Stimulated activated CD8-positive, alpha-beta memory T cell treated with anti-CD3 and anti-CD28 coated beads, Interleukin-12 subunit alpha, Interleukin-12 subunit beta, amount 100 ng/mL, for 24 hours (primary cell): Measurements from ENCODE around the gene GABRR3.

Experiments used
- DNase-seq: peaks from one replicate; pipeline ENCODE4 v3.0.0-alpha.2; 2020; ENCODE audit errors: extremely low read depth

GABRR3 gene

GRCh38 chr3:97990624-97991292 lies 44.4 kb downstream of the GABRR3 start:
- DNase-seq: no peak

- DNase-seq: no peak
Observed at GRCh38 chr3:97988784-97989568, 46.1 kb downstream of the GABRR3 start.

GRCh38 chr3:97987306-97987705 lies 47.8 kb downstream of the GABRR3 start:
- no peak for DNase-seq

GRCh38 chr3:97983933-97984491 lies 51.1 kb downstream of the GABRR3 start:
- DNase-seq: no peak

- DNase-seq: no peak
Observed at GRCh38 chr3:97981886-97982285, 53.2 kb downstream of the GABRR3 start.

GRCh38 chr3:97979610-97980009 lies 55.5 kb downstream of the GABRR3 start:
- DNase-seq: no peak

GRCh38 chr3:97975466-97975865 lies 59.6 kb downstream of the GABRR3 start:
- no peak for DNase-seq

- no peak for DNase-seq
Observed at GRCh38 chr3:97974996-97975395, 60.1 kb downstream of the GABRR3 start.

- DNase-seq: no peak
Observed at GRCh38 chr3:97972976-97973375, 62.1 kb downstream of the GABRR3 start.

- peak; percentile 51 for DNase-seq
Observed at GRCh38 chr3:97971679-97972567, 63.2 kb downstream of the GABRR3 start, which contains the start of gene RIOX2. Gene RIOX2 (minus strand): TSS chr3:97972431. CDS start chr3:97967593, 4,838 bp downstream.

GRCh38 chr3:97970956-97971620 lies 64.0 kb downstream of the GABRR3 start:
- DNase-seq: no peak

GRCh38 chr3:97970156-97970555 lies 65.0 kb downstream of the GABRR3 start:
- no peak for DNase-seq

GRCh38 chr3:97969541-97969940 lies 65.6 kb downstream of the GABRR3 start:
- no peak for DNase-seq

GRCh38 chr3:97968376-97968775 lies 66.7 kb downstream of the GABRR3 start:
- DNase-seq: no peak

- no peak for DNase-seq
Observed at GRCh38 chr3:97967966-97968365, 67.1 kb downstream of the GABRR3 start.

- DNase-seq: no peak
Observed at GRCh38 chr3:97960993-97961766, 73.9 kb downstream of the GABRR3 start.

- DNase-seq: no peak
Observed at GRCh38 chr3:97960551-97960950, 74.6 kb downstream of the GABRR3 start.

GRCh38 chr3:97959872-97960271 lies 75.2 kb downstream of the GABRR3 start:
- DNase-seq: no peak

GRCh38 chr3:97958796-97959195 lies 76.3 kb downstream of the GABRR3 start:
- DNase-seq: no peak

GRCh38 chr3:97958396-97958795 lies 76.7 kb downstream of the GABRR3 start:
- no peak for DNase-seq
